ENCODE measurements around the gene MYLK4. TPM values are rescaled to one million over a fixed set of nuclear protein-coding genes. Genes with fewer than 3 reads are reported as not detected.

MYLK4 gene
- total and polyA plus RNA-seq, 2 of the 13 experiments (the other 11 are each of a cell fraction or from before 2014, with no cell fraction given), result 0.26 to 0.29 TPM

GRCh38 chr6:2766767-2767656 is 16.3 kb upstream of the MYLK4 start (continued):
- no peak for TF ChIP-seq LCORL (IDR thresholded peaks at IDR 0.05)
- 0 out of 2 replicates have a peak, but pooled peaks have one; percentile 7 for TF ChIP-seq LCORL (CRISPR knock-in tag; IDR thresholded peaks at IDR 0.05)

- CTCF ChIA-PET (ENCODE audit: low intra/inter-chr PET ratio, low total read pairs), result no interaction called here
- POLR2A ChIA-PET, result interaction anchor here (0.7 to 2.2 kb wide), 18 partner anchors 7 to 302 kb away, joined by 3 to 36 read pairs (median 4); partner anchors contain the start of genes NQO2, RIPK1 and SERPINB1
- no TSS peak for BruUV-seq (replicated peaks)
- H3K4me1 ChIP-seq (ENCODE audit: insufficient read depth, low read length), result peaks cover 50% of the 10 kb centered on the region
- no peaks in the 10 kb centered on the region; a peak in 2 of 5 replicates for H3K27me3 ChIP-seq (ENCODE audit: control insufficient read depth in 1 of 2, insufficient read depth in 2 of 2, low read length in 2 of 2)
- ATAC-seq (peak; percentile 51), FAIRE-seq (no peak), DNase-seq (ENCODE audit: low spot score) (no peak)
- H3K27ac ChIP-seq (ENCODE audit: extremely low read length, insufficient read depth, low read length), result peak overlapping the region; percentile 89
- peaks cover 46% of the 10 kb centered on the region for H4K20me1 ChIP-seq (ENCODE audit: insufficient read depth, low read length)
- peaks cover 54% of the 10 kb centered on the region for H3K79me2 ChIP-seq (ENCODE audit: insufficient read depth, low read length)
- in situ Hi-C loops (cut with HindIII; ENCODE audit: extremely low pct_ligation_motif_present, low pct_unique_long_range_greater_than_20kb) (no loop called here), intact Hi-C loops (cut with micrococcal nuclease; ENCODE audit: unreplicated experiment) (loop anchor here (1.0 to 2.0 kb wide), 2 partner anchors 28 to 75 kb away; partner anchors contain the start of gene SERPINB1)
- no peak overlapping the region for H2AFZ ChIP-seq (ENCODE audit: low read length)
- H3K9ac ChIP-seq (ENCODE audit: insufficient read depth, low read depth, low read length), result peak overlapping the region; percentile 91
- H3K36me3 ChIP-seq (replicated peaks in 1 of 2; ENCODE audit: control insufficient read depth in 1 of 2, insufficient read depth in 2 of 2, low read length in 2 of 2), result peaks cover under 1 to 19% of the 10 kb centered on the region in 2 experiments
- 0% methylated on average over 20 of the region's 91 CpGs for WGBS (ENCODE audit: low lambda C conversion rate)
- peak overlapping the region; percentile 95 for H3K4me2 ChIP-seq (ENCODE audit: low read depth, low read length)
- no peaks in the 10 kb centered on the region for H3K9me3 ChIP-seq (ENCODE audit: low read length)
- peak overlapping the region; percentile 77 to 95 (median 85) for H3K4me3 ChIP-seq (replicated peaks in 1 of 3; ENCODE audit: insufficient read depth in 1 of 3, low read depth in 2 of 3, low read length in 3 of 3)
- TF ChIP-seq PRMT3 (CRISPR knock-in tag; IDR thresholded peaks at IDR 0.05; ENCODE audit: borderline replicate concordance, low read depth) (no peak), ZSCAN20 (CRISPR knock-in tag; IDR thresholded peaks at IDR 0.05; ENCODE audit: borderline replicate concordance) (no peak), TBX2 (CRISPR knock-in tag; IDR thresholded peaks at IDR 0.05; ENCODE audit: borderline replicate concordance) (peak; percentile 53; the same call in 1 of the 2 replicates), SMAD1 (CRISPR knock-in tag; IDR thresholded peaks at IDR 0.05; ENCODE audit: borderline replicate concordance, low read depth) (no peak; the same call in 1 of the 2 replicates), CCDC6 (CRISPR knock-in tag; IDR thresholded peaks at IDR 0.05) (peak; percentile 63; the same call in 1 of the 2 replicates), SRSF1 (optimal IDR thresholded peaks at IDR 0.05; ENCODE audit: low read depth, low read length) (peak; percentile 62), ZNF441 (CRISPR knock-in tag; IDR thresholded peaks at IDR 0.05; ENCODE audit: borderline replicate concordance) (no peak; the same call in 1 of the 2 replicates), ZNF138 (CRISPR knock-in tag; IDR thresholded peaks at IDR 0.05; ENCODE audit: low read depth) (0 out of 2 replicates have a peak, but pooled peaks have one; percentile 81), ZNF564 (CRISPR knock-in tag; IDR thresholded peaks at IDR 0.05) (peak; percentile 22; the same call in 1 of the 2 replicates), ZNF230 (CRISPR knock-in tag; IDR thresholded peaks at IDR 0.05) (0 out of 2 replicates have a peak, but pooled peaks have one; percentile 54), ZNF7 (CRISPR knock-in tag; IDR thresholded peaks at IDR 0.05) (no peak), RBFOX2 (IDR thresholded peaks at IDR 0.05; ENCODE audit: low read depth, low read length) (0 out of 2 replicates have a peak, but pooled peaks have one; percentile 2), ZNF687 (CRISPR knock-in tag; IDR thresholded peaks at IDR 0.05) (peak; percentile 79), STAT5B (CRISPR knock-in tag; IDR thresholded peaks at IDR 0.05) (no peak)
Observed at GRCh38 chr6:2765896-2766766, 15.4 kb upstream of the MYLK4 start.

Data from HepG2 (cell line).